Gastrocnemius medialis (tissue), 4 donors: ENCODE data around the gene ZBTB4.

Experiments
- CTCF ChIP-seq, 5 experiments: fragments of 450-650 bp in 3 of 5; fragments of 200-600 bp in 2 of 5; sonication (generic) in 2 of 5; IDR thresholded peaks in 4 of 5; conservative IDR thresholded peaks in 1 of 5; 1 replicate in 4 of 5; 2 replicates in 1 of 5; pipeline ENCODE4 v1.5.1; 2016 to 2019; ENCODE audit warnings: antibody characterized with exemption in 5 of 5, mild to moderate bottlenecking in 3 of 5, moderate library complexity in 3 of 5
- POLR2A ChIP-seq, 2 donors: fragments of 450-650 bp; IDR thresholded peaks; one replicate each; pipeline ENCODE4 v1.6.1; 2017; ENCODE audit warnings: antibody characterized with exemption in 2 of 2, mild to moderate bottlenecking in 2 of 2, moderate library complexity in 2 of 2

- TF ChIP-seq CTCF (IDR thresholded peaks at IDR 0.05 in 4 of 5, conservative IDR thresholded peaks at IDR 0.05 in 1 of 5) = no peak
- TF ChIP-seq POLR2A (IDR thresholded peaks at IDR 0.05) = no peak
Measured at GRCh38 chr17:7463372-7463846, 16.0 kb downstream of the ZBTB4 start.
